ENCODE results near the gene ASB18.

DNA sequence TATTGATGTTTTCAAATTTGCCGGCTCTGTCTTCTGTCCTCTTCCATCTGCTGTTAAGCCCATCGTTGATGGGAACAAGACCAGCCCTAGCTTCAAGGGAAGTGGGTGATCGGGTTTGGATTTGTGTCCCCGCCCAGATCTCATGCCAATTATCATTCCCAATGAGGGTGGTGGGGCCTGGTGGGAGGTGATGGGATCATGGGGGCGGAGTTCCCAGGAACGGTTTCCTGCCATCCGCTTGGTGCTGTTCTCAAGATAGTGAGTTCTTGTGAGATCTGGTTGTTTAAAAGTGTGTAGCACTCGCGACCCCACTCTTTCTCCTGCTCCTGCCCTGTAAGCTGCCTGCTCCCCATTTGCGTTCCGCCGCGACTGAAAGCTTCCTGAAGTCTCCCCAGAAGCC is 9.5 kb downstream of the ASB18 start:
- TF ChIP-seq, protein P1, sequence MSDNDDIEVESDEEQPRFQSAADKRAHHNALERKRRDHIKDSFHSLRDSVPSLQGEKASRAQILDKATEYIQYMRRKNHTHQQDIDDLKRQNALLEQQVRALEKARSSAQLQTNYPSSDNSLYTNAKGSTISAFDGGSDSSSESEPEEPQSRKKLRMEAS (IDR thresholded peaks at IDR 0.05) = no peak
- TF ChIP-seq, protein P2, sequence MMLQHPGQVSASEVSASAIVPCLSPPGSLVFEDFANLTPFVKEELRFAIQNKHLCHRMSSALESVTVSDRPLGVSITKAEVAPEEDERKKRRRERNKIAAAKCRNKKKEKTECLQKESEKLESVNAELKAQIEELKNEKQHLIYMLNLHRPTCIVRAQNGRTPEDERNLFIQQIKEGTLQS (IDR thresholded peaks at IDR 0.05; ENCODE audit: insufficient read depth, low read depth, low read length) = no peak
- TF ChIP-seq POLR2AphosphoS5 (IDR thresholded peaks at IDR 0.05; ENCODE audit: low read depth, low read length) (no peak), JUND (IDR thresholded peaks at IDR 0.05; ENCODE audit: low read length) (no peak), BACH1 (IDR thresholded peaks at IDR 0.05; ENCODE audit: low read length) (no peak), EP300 (IDR thresholded peaks at IDR 0.05; ENCODE audit: borderline replicate concordance in 1 of 2, low read depth in 2 of 2, low read length in 2 of 2) (no peak), MAFK (IDR thresholded peaks at IDR 0.05; ENCODE audit: low read depth, low read length) (no peak), TEAD4 (IDR thresholded peaks at IDR 0.05; ENCODE audit: low read depth, low read length) (no peak), POLR2A (IDR thresholded peaks at IDR 0.05; ENCODE audit: control extremely low read depth in 1 of 2, low read depth in 2 of 2, low read length in 2 of 2) (no peak), RXRA (IDR thresholded peaks at IDR 0.05; ENCODE audit: insufficient read depth, low read depth, low read length) (no peak), ZNF274 (IDR thresholded peaks at IDR 0.05; ENCODE audit: borderline replicate concordance, extremely low read depth, low read length) (no peak), TBP (IDR thresholded peaks at IDR 0.05; ENCODE audit: low read depth, low read length) (no peak), SP2 (IDR thresholded peaks at IDR 0.05; ENCODE audit: low read length) (no peak)
- TF ChIP-seq, protein P3, sequence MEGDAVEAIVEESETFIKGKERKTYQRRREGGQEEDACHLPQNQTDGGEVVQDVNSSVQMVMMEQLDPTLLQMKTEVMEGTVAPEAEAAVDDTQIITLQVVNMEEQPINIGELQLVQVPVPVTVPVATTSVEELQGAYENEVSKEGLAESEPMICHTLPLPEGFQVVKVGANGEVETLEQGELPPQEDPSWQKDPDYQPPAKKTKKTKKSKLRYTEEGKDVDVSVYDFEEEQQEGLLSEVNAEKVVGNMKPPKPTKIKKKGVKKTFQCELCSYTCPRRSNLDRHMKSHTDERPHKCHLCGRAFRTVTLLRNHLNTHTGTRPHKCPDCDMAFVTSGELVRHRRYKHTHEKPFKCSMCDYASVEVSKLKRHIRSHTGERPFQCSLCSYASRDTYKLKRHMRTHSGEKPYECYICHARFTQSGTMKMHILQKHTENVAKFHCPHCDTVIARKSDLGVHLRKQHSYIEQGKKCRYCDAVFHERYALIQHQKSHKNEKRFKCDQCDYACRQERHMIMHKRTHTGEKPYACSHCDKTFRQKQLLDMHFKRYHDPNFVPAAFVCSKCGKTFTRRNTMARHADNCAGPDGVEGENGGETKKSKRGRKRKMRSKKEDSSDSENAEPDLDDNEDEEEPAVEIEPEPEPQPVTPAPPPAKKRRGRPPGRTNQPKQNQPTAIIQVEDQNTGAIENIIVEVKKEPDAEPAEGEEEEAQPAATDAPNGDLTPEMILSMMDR (IDR thresholded peaks at IDR 0.05; ENCODE audit: control extremely low read depth in 1 of 3, insufficient read depth in 1 of 3, low read depth in 1 of 3, low read length in 3 of 3) = no peak

Data from H1 (cell line).